Measurements from ENCODE around the gene TMEM98. TPM values are rescaled to one million over a fixed set of nuclear protein-coding genes. Genes with fewer than 3 reads are reported as not detected.

The TMEM98 gene
- total and polyA plus RNA-seq, 9 of the 15 experiments (the other 6 are each of a cell fraction or from before 2014, with no cell fraction given): 33.5 to 164 (median 84.7) TPM

GRCh38 chr17:32910769-32911168, 17.2 kb upstream of the TMEM98 start:
- FAIRE-seq: peak; percentile 63
- POLR2A ChIA-PET: interaction anchor here (3.7 kb wide), 1 partner anchor 34 kb away, joined by 23 read pairs; the partner anchor contains the start of gene MYO1D
- no peaks in the 10 kb centered on the region for H3K27me3 ChIP-seq (ENCODE audit: control insufficient read depth in 2 of 2, insufficient read depth in 2 of 2, low read length in 2 of 2)
- H3K36me3 ChIP-seq (ENCODE audit: control insufficient read depth, insufficient read depth, low read length): no peaks in the 10 kb centered on the region
- peak; percentile 4; the same call in 1 of the 3 replicates for ATAC-seq
- peaks cover 18 to 57% of the 10 kb centered on the region in 2 experiments; a peak in 4 of 5 replicates for H3K4me1 ChIP-seq (replicated peaks in 1 of 2; ENCODE audit: control insufficient read depth in 2 of 2, insufficient read depth in 2 of 2, low read length in 2 of 2)
- in situ Hi-C loops (cut with MboI) (no loop called here), intact Hi-C loops (cut with micrococcal nuclease) (loop anchor here (1.0 kb wide), 2 partner anchors 33 to 127 kb away; partner anchors contain the start of gene MYO1D)
- no peaks in the 10 kb centered on the region; the same call in 1 of the 2 replicates for H3K9me3 ChIP-seq (replicated peaks; ENCODE audit: control insufficient read depth, insufficient read depth, low read depth, low read length)
- DNase-seq (ENCODE audit: extremely low read depth in 1 of 4, low spot score in 3 of 4): peak in 3 of 4 experiments; percentile 37 to 53 (median 43)
- H4K20me1 ChIP-seq (replicated peaks; ENCODE audit: control insufficient read depth, insufficient read depth, low read length): no peaks in the 10 kb centered on the region
- peak overlapping the region; percentile 93 for H2AFZ ChIP-seq (ENCODE audit: low read depth, low read length)
- CTCF ChIA-PET (ENCODE audit: low intra/inter-chr PET ratio): interaction anchor here (1.8 to 1.9 kb wide), 2 partner anchors 127 to 128 kb away, joined by 7 read pairs; no protein-coding TSS in a partner anchor
- BruUV-seq (replicated peaks): no TSS peak
- peak overlapping the region; percentile 47 for H3K4me2 ChIP-seq (ENCODE audit: insufficient read depth, low read length)
- WGBS (ENCODE audit: insufficient coverage, low coverage, missing lambda C conversion rate): 10% methylated on average over 3 of the region's 3 CpGs
- peak overlapping the region in 1 of 2 experiments; percentile 45; a peak in 2 of 4 replicates for H3K9ac ChIP-seq (ENCODE audit: insufficient read depth in 1 of 2, low read depth in 2 of 2, low read length in 2 of 2)
- H3K27ac ChIP-seq (ENCODE audit: extremely low read depth, low read depth, low read length): peak overlapping the region; percentile 73
- no peak overlapping the region for H3K4me3 ChIP-seq
- H3K79me2 ChIP-seq (ENCODE audit: control insufficient read depth, insufficient read depth, low read length): no peaks in the 10 kb centered on the region
- no peaks in the 10 kb centered on the region for H3K9me1 ChIP-seq (ENCODE audit: control insufficient read depth, insufficient read depth, low read length)
- TF ChIP-seq PHB2 (IDR thresholded peaks at IDR 0.05; ENCODE audit: low read depth) (no peak), JUND (IDR thresholded peaks at IDR 0.05; ENCODE audit: borderline replicate concordance, low read depth, low read length) (peak; percentile 73; the same call in 1 of the 2 replicates), JUND (tag; IDR thresholded peaks at IDR 0.05; ENCODE audit: borderline replicate concordance, low read depth, low read length) (peak; percentile 63; the same call in 1 of the 3 replicates), CBX3 (IDR thresholded peaks at IDR 0.05; ENCODE audit: borderline replicate concordance in 1 of 2, low read length in 2 of 2) (no peak), FOSL1 (tag; conservative IDR thresholded peaks at IDR 0.05) (peak; percentile 68), RFX5 (IDR thresholded peaks at IDR 0.05; ENCODE audit: low read depth, low read length) (no peak), POU5F1 (IDR thresholded peaks at IDR 0.05; ENCODE audit: borderline replicate concordance, low read depth, low read length, partially characterized antibody) (no peak), BRCA1 (IDR thresholded peaks at IDR 0.05) (no peak), BRCA1 (CRISPR knock-in tag; IDR thresholded peaks at IDR 0.05) (no peak), ZNF134 (CRISPR knock-in tag; conservative IDR thresholded peaks at IDR 0.05) (no peak)
- TF ChIP-seq, protein P1, sequence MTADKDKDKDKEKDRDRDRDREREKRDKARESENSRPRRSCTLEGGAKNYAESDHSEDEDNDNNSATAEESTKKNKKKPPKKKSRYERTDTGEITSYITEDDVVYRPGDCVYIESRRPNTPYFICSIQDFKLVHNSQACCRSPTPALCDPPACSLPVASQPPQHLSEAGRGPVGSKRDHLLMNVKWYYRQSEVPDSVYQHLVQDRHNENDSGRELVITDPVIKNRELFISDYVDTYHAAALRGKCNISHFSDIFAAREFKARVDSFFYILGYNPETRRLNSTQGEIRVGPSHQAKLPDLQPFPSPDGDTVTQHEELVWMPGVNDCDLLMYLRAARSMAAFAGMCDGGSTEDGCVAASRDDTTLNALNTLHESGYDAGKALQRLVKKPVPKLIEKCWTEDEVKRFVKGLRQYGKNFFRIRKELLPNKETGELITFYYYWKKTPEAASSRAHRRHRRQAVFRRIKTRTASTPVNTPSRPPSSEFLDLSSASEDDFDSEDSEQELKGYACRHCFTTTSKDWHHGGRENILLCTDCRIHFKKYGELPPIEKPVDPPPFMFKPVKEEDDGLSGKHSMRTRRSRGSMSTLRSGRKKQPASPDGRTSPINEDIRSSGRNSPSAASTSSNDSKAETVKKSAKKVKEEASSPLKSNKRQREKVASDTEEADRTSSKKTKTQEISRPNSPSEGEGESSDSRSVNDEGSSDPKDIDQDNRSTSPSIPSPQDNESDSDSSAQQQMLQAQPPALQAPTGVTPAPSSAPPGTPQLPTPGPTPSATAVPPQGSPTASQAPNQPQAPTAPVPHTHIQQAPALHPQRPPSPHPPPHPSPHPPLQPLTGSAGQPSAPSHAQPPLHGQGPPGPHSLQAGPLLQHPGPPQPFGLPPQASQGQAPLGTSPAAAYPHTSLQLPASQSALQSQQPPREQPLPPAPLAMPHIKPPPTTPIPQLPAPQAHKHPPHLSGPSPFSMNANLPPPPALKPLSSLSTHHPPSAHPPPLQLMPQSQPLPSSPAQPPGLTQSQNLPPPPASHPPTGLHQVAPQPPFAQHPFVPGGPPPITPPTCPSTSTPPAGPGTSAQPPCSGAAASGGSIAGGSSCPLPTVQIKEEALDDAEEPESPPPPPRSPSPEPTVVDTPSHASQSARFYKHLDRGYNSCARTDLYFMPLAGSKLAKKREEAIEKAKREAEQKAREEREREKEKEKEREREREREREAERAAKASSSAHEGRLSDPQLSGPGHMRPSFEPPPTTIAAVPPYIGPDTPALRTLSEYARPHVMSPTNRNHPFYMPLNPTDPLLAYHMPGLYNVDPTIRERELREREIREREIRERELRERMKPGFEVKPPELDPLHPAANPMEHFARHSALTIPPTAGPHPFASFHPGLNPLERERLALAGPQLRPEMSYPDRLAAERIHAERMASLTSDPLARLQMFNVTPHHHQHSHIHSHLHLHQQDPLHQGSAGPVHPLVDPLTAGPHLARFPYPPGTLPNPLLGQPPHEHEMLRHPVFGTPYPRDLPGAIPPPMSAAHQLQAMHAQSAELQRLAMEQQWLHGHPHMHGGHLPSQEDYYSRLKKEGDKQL (CRISPR knock-in tag; IDR thresholded peaks at IDR 0.05; ENCODE audit: borderline replicate concordance): no peak
- TF ChIP-seq, protein P2, sequence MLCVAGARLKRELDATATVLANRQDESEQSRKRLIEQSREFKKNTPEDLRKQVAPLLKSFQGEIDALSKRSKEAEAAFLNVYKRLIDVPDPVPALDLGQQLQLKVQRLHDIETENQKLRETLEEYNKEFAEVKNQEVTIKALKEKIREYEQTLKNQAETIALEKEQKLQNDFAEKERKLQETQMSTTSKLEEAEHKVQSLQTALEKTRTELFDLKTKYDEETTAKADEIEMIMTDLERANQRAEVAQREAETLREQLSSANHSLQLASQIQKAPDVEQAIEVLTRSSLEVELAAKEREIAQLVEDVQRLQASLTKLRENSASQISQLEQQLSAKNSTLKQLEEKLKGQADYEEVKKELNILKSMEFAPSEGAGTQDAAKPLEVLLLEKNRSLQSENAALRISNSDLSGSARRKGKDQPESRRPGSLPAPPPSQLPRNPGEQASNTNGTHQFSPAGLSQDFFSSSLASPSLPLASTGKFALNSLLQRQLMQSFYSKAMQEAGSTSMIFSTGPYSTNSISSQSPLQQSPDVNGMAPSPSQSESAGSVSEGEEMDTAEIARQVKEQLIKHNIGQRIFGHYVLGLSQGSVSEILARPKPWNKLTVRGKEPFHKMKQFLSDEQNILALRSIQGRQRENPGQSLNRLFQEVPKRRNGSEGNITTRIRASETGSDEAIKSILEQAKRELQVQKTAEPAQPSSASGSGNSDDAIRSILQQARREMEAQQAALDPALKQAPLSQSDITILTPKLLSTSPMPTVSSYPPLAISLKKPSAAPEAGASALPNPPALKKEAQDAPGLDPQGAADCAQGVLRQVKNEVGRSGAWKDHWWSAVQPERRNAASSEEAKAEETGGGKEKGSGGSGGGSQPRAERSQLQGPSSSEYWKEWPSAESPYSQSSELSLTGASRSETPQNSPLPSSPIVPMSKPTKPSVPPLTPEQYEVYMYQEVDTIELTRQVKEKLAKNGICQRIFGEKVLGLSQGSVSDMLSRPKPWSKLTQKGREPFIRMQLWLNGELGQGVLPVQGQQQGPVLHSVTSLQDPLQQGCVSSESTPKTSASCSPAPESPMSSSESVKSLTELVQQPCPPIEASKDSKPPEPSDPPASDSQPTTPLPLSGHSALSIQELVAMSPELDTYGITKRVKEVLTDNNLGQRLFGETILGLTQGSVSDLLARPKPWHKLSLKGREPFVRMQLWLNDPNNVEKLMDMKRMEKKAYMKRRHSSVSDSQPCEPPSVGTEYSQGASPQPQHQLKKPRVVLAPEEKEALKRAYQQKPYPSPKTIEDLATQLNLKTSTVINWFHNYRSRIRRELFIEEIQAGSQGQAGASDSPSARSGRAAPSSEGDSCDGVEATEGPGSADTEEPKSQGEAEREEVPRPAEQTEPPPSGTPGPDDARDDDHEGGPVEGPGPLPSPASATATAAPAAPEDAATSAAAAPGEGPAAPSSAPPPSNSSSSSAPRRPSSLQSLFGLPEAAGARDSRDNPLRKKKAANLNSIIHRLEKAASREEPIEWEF (CRISPR knock-in tag; IDR thresholded peaks at IDR 0.05): no peak

Data from K562 (cell line).